GM21423 (cell line): ENCODE results near the gene GLIPR2.
"Not testable (repeated sequence)": the region's sequence is repeated elsewhere in the genome, so short reads cannot be mapped to it uniquely, and the experiment has no call there.

Experiments
- ATAC-seq: cut with Tn5 transposase; IDR thresholded peaks from one replicate; pipeline ENCODE4 v1.9.1; 2021; ENCODE audit warnings: mild to moderate bottlenecking, moderate library complexity; ENCODE audit not compliant: unreplicated experiment

GLIPR2 gene

DNA sequence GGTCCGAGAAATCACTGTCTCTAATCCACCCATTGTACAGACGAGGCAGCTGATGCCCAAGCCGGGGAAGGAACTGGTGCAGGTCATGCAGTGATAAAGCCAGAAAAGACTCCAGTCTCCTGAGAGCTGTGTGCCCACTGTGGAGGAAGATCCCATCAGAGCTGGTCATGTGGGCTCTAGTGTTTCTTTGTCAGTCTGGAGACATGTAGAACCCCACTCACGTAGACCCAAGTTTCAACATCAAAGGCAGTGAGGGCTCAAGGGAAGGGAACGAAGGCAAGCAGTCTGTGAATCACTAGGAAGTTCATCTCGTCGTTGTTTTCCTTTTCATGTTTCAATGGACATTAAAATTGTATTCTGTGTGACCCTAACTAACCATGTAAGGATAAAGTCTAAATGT is 14.6 kb upstream of the GLIPR2 start:
- no peak for ATAC-seq

DNA sequence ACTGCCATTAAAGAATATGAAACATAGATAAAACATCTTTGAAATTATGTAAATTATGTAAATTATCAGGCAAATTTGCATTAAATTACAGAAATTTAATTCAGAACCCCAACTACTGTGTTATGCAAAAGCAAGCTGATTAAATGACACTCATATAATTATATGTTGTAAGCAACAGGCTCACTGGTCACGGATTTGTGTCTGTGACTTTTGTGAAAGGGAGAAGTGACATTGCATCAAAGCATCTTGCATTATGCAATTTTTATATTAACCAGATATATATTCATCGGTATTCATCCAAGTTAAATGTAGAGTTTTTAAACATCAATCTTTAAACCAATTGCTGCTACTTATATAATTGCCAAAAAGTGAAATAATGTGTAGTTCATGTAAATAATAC is 13.0 kb upstream of the GLIPR2 start:
- ATAC-seq: no peak

DNA sequence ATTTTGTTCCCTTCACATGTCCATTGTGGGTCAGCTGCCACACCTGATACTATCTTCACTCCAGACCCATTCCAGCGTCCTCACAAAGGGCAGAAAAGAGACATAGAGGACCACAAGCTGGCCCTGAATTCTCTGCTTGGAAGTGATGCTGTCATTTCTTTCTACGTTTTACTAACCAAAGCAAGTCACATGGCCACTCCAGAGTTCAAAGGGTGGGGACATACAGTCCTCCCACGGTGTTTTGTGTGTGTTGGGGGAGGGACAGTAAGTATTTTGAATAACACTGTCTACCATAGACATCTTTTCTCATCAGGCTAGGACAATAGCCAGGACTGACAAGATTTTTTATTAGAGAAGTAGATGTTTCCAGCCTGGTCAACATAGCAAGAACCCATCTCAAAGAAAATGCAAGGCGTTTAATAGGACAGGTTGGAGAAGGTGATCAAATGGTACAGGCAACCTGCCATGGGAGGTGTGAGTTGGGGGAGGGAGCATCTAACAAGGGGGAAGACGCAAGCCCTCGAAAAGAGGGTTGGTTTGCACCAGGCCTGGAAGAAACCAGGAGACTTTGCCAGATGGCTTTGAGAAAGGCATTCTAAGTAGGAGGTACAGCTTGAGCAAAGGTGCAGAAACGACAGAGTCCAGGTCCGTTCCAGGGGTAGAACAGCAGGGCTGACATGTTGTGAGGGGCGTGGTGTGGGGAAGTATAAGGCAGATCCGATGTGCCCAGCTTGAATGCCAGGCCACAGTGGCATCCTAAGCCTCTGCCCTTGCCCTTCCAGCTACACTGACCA is 11.3 kb upstream of the GLIPR2 start:
- ATAC-seq: no peak

DNA sequence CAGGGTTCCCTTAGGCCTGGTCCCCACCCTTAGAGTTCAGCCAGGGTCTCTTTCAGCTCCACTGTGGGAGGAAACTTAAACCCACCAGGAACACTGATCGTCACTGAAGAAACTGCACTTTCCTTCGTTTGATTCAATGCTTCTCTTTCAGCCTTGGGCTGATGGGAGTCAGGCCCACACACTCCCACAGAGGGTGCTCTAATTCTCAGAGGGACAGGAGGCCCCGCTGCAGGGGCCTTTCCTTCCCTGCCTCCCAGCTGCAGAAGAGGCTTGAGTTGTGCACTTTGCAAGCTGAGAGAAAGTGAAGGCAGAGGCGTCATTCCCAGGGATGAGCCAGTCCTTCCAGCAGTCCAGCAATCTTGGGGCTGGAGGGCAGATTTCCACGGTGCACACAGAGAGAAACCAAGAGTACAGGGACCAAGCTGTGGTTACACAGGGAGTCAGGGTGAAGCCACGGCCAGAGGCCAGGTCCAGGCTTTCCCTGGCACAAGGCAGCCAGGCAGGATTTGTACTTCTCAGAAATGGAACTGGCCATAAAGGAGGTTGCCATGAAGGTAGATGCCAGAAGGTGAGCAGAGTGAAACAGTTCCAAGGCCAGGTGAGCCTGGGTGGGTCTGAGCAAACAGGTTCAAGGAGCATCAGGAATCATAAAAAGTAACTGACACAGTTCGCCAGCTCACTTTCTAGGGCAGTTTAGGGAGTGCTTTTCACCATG is 10.4 kb upstream of the GLIPR2 start:
- ATAC-seq: no peak

DNA sequence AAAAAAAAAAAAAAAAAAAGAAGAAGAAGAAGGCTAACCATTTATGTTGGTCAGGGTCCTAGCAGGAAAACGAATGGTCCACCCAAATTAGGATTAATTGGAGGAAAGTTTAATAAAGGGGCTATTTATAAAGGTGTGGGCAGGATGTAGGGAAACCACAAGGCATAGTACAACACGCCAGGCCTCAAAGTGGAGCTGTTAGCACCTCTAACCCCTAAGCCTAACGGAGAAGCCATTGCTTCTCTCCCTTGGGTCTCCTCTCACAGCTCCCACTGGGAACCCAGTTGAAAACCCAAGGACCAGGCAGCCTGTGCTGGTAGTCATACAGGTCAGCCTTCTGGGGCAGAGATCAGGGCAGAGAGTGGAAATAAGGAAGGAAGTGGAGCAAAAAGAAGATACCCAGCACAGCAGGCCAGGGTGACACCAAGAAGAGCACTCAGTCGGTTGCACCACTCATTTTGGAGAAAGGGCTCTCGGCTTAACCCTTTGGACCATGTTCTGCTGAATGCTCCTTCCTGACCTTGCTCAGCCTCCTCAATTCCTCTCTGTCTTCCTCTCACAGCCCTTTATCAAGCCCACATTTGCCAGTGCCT is 8.8 kb upstream of the GLIPR2 start:
- ATAC-seq: no peak

DNA sequence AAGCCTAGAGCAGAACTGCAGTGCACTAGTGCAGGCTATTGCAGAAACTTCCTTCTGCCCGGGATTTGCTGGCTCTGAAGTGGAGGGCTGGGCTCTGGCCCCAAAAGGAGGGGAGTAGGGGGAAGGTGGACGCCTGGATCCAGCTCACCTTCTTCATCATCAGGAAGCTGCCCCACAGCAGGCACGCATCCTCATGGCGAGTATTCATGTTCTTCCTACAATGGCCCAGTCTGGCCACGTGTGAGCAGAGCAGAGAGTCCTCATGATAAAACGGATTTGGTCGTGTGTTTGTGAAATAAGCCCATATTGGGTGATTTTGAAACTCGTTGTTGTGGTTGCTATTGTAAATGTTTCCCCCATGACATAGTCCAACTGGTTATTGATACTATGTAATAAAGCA is 8.2 kb upstream of the GLIPR2 start:
- no peak for ATAC-seq

DNA sequence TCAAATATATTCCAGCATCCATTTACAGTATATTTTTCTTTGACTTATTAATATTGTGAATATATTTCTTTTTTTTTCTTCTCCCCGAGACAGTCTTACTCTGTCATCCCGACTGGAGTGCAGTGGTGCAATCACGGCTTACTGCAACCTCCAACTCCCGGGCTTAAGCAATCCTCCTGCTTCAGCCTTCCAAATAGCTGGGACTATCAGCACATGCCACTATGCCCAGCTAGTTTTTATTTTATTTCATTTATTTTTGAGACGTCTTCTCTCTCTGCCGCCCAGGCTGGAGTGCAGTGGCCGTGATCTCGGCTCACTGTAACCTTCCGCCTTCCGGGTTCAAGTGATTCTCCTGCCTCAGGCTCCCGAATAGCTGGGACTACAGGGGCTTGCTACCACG is 7.4 kb upstream of the GLIPR2 start:
- ATAC-seq: no peak

DNA sequence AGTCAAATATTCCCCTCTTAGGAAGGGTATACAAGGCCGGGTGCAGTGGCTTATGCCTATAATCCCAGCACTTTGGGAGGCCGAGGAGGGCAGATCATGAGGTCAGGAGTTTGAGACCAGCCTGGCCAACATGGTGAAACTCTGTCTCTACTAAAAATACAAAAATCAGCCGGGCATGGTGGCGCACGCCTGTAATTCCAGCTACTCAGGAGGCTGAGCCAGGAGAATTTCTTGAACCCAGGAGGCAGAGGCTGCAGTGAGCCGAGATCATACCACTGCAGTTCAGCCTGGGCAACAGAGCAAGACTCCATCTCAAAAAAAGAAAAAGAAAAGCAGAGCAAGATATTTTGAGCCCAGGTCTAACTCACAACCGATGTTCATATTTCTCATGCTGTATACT is 4.9 kb upstream of the GLIPR2 start:
- not testable (repeated sequence) for ATAC-seq

DNA sequence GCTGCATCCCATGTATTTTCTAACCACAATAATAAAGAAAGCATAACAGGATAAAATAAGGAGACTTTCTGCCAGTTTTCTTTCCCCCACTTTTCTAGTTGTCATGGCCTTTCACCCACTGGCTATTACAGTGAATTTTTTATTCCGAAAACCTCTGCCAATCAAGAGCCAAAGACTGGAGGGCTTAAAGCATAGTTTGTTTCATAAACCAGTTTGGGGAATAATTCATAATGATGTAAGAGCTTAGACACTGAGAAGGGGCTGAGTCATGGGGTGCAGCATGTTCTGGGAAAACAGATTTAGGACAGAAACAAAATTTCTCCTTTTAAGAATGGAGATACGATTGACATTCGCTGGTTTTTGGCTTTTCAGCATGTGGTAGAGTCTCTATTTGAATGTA is 4.4 kb upstream of the GLIPR2 start:
- no peak for ATAC-seq

DNA sequence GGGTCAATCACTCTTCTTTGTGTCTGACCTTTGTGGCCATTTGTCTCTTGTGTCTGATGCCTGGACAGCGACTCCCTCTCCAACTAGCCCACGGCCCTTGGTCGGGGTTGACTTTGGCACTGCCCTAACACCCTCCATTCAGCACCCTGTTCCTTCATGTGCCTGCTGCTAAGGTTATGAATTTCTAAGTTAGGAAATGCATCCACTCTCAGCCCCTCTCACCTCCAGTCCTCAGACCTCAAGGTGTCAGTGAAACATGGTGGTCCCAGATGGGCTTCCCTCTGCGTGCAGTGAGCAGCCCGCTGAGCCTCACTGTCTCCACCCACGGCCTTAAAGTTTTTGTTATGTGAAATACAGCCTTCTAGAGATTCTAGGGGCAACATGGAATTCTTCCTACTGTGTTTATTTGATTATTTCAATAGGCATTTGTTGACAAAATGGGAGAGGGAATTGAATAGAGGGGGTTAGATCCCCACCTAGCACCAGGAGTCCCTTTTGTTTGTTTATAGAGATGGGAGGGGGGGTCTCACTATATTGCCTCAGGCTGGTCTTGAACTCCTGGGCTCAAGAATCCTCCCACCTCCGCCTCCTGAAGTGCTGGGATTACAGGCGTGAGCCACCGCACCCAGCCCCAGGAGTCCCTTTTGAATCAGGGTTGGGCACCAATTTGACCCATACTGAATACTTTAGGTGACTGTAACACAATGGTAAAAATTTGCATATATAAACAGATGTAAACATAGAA is 1.6 kb upstream of the GLIPR2 start:
- no peak for ATAC-seq

DNA sequence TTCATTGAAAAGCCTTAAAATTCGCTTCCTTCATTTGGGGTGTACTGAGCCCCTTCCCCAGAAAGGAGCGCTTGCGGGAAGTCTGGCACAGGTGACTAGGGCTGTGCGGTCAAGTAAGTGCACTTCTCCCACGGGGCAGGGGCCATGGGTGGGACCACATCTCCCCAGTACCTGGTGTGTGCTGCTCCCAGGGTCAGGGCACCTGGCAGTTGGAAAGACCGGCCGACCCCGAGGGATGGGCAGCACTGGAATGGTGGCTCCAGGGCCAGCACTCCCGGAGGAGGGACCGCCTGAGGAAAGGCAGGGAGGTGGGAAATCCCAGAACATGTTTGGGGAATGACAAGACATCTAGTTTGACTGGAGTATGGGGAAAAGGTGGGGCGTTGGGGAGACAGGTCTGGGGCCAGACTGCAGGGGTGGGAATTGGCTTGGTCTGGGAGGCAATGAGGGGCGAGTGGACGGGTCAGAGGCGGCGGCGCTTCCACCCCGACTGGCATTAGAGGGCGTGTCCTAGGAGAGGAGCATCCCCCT is 727 bp upstream of the GLIPR2 start:
- ATAC-seq: no peak

DNA sequence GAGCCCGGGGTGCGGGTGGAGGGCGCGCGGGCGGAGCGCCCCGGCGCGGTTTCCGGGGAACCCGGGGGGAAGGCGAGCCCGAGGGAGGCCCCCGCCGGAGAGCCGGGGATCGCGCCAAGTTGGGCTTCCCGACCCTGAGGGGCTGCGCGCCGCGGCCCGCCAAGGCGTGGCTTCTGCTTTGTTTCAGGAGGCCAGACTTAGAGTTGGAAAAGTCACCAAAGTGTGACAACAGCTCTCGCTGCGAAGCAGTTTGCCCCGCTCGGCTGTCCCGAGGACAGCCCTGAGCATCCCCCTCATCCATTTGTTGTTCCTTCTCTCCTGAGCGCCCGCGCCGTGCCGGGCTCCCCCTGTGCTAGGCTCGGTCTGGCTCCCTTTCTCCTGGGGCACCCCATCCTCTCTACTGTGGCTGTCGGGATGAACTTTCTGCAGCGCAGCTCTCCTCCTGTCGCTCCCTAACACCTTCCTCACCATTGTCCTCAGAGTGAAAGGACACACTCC is 410 bp downstream of the GLIPR2 start:
- ATAC-seq: peak; percentile 28

DNA sequence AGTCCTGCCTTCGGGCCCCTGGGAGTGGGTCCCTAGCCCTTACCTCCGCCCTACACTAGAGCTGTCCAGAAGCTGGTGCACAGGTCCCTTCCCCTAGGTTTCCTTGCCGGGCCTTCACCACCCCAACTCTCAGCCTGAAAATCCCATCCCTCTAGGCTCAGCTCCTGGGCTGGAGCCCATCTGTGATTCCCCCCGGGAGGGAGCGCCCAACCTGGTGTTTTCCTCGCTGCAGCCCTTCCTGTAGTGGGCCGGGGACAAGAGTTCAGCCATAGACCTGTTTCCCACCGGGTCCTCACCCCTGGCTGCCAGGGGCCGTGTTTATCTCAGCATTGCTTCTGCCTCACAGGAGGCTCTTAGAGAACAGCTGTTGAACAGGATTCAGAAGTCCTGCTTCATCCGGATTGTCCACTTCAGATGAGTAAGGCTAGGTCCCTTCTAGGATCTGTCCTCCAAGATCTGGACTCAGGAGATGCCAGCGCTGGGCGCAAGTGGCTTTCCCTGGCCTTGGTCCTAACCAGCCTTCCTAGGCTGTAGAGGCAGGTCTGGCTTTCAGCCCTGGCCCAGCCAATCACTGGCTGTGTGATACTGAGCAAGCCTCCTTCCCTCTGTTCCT is 965 bp downstream of the GLIPR2 start:
- no peak for ATAC-seq

DNA sequence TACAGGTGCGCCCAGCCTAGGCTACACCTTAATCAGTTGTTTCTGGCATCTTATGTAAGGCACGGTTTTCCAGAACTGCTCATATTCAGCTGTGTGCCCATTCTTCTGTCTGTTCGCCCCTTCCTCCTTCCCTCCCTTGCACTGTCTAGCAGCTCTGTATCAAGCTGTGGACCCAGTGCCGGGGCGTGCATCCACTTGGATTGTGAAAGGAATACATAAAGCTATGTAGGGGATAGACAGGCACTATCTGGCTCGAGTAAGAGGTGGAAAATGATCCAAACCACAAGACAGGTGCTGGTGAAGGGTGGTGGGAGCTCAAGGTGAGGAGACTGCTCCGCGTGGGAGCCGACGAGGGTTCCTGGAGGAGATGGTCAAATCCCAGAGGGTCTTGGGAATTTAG is 2.0 kb downstream of the GLIPR2 start:
- no peak for ATAC-seq

DNA sequence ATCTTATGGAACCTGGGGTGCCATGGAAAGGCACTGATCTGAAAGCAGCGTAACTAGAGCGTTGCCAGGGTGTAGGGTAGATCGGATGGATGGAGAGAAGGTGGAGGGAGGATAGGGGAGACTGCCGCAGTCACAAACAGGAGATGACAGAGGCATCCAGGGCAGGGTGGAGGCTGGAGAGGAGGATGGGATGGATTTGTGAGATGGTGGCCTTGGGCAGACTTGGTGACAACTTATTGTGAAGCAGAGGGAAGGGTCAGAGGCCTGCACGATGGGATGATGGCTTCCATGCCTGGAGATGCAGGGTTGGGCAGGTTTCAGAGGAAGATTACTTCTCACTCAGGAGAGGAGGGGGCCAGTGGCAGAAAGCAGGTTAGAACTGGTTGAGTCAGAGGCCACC is 2.4 kb downstream of the GLIPR2 start:
- no peak for ATAC-seq

DNA sequence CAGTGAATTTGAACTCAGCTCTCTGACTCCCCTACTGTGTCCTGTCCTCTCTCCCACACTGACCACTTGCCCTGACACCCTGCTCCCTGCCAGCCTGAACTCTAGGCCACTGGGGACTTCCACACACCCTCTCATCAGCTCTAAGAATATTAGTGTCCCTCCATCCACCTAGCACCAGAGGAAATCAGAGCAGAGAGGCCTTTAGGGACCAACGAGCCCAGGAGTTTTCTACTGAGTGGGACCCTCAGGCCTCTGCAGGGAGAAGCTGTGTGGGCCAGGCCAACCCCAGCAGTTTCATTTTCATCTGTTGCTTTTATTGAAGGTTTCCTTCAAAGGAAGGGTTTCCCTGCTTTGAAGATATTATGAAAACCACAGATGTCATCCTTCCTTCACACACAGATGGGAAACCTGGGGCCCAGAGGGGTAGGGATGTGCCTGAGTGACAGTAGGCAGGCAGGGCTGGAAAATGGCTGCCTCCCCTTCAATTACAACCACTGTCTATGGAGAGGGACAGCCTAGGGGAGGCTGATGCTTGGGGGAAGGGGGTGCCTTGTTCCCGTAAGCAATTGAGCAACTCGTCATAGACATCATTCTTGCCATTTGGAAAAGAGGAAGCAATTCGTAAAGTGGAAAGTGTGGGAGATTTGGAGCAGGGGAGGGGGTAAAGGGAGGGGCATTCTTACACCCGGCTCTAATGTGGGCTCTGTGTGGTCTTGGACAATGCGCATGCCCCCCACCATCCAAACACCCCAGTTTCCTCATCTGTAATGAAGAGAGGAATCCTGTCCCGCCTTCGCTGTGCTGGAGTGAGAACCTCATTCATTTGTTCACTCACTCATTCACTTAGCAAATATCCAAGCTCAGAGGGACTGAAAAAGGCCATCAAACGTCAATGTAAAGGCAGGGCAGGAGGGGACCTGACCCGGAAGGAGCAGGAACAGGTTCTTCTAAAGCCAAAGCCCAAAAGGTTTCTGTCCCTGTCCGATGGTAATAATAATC is 3.9 kb downstream of the GLIPR2 start:
- ATAC-seq: no peak

DNA sequence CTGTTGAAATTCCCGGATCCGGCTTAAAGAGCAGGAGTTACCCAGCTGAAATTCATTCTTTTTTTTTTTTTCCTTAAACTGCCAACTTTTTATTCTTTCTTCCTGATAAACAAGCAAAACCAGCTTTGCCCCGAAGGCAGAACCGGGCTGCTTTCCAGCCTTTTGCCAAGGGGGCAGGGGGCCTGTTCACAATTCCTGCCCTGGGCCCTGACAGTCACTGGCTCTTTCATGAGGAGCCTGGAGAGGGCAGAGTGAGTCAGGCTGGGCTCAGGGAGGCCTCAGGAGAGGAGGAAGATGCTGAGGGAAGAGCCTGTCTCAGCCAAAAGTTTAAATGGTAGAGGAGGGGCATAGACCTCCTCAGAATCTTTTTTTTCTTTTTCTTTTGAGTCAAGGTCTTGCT is 4.8 kb downstream of the GLIPR2 start:
- no peak for ATAC-seq

DNA sequence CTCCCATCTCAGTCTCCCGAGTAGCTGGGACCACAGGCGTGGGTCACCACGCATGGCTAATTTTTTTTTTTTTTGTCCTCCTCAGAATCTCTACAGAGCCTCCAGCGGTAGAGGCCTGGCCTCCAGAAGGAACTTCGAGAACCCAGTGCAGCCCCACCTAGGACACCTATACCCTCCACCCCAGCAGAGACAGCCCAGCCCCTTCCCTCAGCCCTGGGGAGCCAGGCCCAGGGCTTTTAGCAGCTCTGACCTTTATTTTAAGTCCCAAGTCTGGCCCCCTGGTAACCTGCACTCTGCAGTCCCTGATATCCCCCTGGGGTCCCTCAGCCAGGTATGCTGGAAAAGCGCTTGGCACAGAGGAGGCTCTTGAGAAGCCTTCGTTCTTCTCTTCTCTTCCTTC is 5.2 kb downstream of the GLIPR2 start:
- no peak for ATAC-seq

DNA sequence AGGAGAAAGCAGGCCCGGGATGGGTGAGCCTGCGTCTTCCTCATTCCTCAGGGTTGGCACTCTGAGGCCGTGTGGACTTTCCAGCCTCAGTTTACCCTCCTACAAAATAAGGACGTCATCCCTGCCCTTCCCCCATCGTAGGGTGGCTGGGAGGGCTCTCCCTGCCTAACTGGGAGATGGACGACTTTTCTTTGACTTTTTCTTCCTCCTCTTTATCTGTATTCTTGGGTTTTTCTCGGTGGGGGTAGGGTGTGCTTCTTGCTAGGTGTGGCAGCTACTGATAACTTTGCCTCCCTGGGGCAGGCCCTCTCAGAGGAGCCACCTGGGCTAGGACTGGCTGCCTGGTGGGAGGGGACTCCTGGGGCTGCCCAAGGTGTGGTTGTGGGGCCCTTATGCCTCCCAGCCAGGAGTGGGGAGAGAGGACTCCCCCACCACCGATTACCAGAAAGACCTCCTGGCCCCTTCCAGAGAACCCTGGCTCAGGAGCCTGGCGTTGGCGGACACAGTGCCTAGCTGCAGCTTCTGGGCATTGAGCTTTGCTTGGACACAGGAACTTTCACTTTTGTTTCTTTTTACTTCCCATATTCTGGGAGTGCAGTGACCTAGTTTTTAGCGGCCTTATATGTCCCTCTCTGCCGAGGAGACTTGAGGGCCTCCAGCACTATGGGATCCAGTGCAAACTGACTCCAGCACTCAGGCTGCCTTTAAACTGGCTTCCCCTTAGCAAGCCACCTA is 6.1 kb downstream of the GLIPR2 start:
- no peak for ATAC-seq
